Stimulated activated CD4-positive, alpha-beta T cell treated with anti-CD3 and anti-CD28 coated beads, TNF-alpha, amount 100 ng/mL, for 48 hours (primary cell): ENCODE data around the gene LY9.

Experiments
- DNase-seq, 3 donors: peaks; one replicate each; pipeline ENCODE4 v3.0.0-alpha.2; 2020; ENCODE audit warnings: low read depth in 3 of 3

Gene LY9

DNA sequence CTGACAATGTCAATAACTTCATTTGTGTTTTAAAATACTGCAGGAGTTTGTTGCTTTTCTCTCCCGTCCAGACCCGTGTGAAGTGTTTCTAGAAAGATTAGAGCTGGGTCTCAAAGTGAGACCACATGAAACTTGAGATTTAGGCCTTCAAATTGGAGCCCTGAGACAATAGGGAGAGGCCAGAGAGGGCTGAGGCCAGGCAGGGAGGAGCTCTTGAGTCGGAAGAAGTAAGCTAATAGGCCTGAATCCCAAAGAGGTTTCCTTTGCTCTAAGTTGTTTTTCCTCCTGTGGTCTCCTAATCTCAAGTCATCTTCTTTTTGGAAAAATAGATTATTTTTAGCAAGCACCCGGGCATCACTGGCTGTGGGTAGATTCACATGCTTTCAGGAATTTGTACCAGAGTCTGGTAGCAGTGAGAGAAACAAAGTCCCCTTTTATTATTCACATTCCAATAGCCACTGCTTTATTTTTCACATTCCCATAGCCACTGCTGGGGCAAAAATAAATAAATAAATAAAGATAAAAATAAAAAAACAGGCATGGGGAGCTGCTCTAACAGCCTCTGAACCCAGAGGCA lies 41.1 kb downstream of the LY9 start:
- DNase-seq: no peak

DNA sequence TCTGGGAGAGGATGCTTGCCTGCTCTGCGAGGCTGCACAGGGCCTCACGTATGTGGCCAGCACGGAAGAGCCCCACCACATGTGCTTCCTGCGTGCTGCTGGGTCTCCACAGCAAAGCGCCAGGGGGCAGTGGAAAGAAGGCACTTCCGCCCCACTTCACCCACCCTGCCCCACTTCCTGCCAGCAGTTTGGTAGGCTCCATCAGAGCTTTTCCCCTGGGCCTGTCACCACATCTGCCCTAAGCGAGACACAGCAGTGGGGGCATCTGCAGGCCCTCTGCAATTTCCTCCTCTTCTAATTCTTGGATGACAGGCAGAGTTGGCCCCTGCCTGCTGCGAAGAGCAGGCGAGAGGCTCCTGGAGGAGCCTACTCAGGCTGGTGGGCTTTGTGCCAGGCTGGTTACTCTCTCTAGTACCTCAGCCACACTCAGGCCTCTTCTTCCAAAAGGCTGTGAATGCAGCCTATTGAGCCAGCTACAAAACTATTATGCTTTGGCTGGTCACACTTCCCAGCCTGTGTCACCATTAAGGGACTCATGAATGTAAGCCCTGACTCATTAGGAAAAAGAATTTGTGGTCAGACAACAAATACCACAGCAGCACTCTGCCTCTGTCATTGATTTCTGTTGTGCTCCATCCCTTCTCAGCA lies 41.7 kb downstream of the LY9 start:
- peak; percentile 36 to 69 (median 63) for DNase-seq

DNA sequence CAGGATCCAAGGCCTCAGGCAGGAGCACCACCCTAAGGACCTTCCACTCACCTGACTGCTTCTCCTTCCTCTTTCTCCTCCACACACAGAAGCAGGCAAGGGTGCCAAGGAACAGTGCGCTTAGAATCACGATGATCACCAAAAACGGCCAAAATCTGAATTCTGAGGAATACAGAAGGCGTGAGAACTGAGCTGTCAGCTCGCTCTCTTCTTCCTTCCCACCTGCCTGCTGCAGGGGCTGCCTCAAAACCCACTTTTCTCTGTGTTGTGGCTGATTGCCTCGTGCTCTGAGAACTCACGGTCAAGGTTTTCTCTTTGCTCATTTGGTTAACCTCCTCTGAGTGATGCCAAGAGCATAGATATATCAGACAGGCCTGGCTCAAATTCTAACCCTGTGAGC lies 42.9 kb downstream of the LY9 start:
- DNase-seq: no peak

DNA sequence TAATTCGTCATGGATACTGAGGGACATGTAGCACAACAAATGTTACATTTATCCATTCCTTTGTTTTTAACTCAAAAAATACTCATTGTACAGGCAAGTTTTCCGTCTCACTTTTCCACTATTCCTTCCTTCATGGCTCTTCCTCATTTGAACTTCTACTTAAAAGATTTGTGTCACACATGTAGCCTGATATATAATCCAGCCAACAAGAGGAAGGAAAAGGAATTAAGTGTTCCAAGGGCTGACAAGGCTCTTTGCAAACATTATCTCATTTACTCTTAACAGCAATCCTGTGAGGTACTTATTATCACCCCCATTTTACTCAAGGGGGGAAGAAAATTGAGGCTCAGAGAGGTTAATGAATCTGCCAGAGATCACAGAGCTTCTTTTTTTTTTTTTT lies 43.8 kb downstream of the LY9 start:
- no peak for DNase-seq

DNA sequence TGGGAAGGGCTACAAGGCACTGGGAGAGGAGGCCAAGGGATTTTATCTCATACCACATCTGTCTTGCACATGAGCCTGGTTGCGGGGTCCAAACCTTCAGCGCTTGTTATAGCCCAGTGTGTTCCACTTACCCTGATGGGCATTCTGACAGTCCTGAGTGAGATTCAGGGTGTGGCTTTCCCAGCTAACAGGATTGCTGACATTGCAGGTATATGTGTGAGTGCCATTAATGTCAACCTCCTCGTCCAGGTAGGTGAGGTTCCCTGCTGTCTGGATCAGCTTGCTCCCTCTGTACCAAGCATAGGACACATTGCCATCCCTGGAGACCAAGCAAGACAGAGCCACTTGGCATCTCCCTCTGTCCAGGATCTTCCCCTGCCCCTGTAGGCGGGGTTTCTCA lies 45.1 kb downstream of the LY9 start:
- DNase-seq: no peak

DNA sequence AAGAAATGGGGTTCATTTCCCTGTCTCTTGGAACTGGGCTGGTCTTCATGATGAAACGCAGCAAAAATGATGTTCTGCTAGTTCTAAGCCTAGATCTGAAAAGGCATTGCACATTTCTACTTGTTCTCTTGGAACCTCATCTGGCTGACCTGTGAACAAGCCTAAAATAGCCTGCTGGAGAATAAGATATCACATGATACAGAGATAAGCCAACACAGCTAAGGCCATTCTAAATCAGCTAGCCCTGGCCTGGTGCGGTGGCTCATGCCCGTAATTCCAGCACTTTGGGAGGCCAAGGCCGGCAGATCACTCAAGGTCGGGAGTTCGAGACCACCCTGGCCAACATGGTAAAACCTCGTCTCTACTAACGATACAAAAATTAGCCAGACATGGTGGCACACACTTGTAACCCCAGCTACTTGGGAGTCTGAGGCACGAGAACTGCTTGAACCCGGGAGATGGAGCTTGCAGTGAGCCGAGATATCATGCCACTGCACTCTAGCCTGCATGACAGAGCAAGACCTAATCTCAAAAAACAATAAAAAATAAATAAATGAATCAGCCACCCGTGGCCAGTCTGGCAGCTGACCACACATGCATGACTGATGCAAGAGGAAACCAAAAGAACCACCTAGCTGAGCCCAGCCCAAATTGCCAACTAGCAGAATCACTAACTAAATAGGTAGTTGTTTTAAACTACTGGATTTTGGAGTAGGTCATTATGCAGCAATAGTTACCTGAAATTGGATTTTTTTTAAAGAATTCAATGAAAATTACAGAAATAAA lies 48.7 kb downstream of the LY9 start:
- no peak for DNase-seq

DNA sequence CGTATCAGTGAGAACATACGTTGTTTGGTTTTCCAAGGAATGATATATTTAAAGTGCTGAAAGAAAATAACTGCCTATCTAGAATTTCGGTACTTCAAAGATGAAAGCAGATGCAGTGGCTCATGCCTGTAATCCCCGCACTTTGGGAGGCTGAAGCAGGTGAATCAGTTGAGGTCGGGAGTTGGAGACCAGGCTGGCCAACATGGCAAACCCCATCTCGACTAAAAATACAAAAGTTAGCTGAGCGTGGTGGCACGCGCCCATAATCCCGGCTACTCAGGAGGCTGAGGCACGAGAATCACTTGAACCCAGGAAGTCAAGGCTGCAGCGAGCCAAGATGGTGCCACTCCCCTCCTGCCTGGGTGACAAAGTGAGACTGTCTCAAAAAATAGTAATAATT lies 50.3 kb downstream of the LY9 start:
- DNase-seq: no peak

DNA sequence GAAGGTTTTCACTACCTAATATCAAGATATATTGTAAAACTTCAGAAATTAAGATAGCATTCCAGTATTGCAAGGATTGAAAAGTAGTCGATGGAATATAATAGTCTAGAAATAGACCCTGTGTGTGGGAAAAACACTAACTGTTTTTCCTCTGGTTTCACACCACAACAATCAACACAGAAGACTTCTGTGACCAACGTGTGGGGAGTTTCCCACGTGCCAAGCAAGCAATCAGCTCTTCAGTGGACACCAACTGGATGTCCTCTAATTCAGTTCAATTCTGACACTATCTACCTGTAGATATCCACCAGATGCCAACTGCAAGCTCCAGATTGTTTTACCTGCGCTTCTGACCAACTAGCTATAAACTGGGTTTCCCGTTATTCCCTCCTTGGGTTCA lies 54.6 kb downstream of the LY9 start:
- no peak for DNase-seq

DNA sequence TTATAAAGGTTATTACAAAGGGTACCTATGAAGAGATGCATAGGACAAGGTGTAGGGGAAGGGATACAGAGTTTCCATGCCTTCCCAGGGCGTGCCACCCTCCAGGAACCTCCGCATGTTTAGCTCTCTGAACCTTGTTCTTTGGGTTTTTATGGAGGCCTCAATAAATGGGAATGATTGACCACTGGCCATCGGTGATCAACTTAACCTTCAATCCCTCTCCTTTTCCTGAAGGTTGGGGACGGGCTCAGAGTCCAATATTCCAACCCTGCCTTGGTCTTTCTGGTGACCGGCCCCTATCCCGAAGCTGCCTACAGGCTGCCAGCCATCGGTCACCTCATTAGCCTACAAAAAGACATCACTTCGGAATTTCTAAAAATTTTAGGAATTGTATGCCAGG lies 55.0 kb downstream of the LY9 start:
- no peak for DNase-seq

DNA sequence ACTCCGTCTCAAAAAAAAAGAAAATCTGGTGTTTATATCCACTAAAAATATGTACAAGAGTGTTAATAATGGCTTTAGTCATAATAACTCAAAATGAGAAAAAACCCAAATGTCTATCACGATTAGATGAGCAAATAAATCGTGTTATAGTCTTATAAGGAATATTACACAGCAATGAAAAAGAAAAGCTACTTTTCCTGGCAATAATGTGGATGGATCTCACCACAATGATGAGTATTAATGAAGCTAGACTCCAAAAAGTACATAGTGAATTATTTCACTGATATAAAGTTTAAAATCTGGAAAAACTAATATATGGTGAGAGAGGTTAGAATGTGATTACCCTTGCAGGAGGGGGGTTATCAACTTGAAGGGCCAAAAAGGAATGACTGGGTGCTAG lies 57.0 kb downstream of the LY9 start:
- no peak for DNase-seq

DNA sequence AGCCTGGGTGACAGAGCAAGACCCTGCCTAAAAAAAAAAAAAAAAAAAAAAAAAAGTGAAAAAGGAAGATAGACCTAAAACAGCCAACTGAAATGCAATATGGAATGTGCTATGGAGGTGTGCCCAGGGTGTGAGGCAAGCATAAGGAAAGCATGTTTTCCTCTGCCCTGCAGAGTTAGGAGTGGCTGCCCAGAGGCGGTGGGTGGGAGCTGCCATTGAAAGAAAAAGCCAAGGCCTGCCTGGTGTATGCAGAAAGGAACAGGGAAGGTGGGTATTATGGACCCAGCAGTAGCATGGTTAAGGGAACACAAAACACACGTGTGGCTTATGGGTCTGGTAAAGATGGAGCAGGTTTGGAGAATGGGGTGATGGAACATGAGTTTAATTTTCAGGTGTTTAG lies 57.8 kb downstream of the LY9 start:
- no peak for DNase-seq

DNA sequence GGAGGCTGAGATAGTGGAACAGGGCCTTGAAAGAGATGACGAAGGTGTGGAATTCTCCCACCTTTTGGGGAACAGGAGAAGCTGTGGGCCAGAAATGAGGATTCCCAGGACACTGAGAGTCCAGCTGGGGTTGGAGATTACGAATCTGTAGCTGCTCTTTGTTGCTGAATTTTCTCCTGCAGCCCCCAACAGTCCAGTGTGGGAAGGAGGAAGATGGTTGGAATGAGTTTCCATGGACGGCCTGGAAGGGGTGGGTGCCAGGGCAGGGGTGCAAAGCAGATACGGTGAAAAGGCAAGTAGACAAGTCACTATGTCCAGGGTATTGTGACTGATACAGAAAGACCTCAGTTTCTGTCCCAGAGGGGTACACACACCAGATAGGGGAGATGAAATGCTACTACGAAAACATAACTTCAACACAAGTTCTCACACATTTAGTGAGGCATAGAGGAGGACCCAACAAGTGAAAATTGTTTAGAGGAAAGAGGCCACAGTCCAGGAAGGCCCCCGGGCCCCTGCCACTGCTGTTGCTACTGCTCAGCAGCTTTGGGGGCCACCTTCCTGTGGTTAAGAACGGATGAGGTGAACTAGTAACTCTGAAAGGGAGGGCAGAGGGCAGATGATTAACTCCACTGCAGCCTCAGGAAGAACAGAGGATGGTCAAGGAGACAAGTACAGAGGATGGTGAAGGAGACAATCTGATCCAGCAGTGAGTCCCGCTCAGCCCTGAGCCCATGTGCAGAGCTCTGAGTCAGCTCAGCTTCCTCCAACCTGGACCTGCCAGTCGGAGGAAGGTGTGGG lies 59.4 kb downstream of the LY9 start:
- no peak for DNase-seq

DNA sequence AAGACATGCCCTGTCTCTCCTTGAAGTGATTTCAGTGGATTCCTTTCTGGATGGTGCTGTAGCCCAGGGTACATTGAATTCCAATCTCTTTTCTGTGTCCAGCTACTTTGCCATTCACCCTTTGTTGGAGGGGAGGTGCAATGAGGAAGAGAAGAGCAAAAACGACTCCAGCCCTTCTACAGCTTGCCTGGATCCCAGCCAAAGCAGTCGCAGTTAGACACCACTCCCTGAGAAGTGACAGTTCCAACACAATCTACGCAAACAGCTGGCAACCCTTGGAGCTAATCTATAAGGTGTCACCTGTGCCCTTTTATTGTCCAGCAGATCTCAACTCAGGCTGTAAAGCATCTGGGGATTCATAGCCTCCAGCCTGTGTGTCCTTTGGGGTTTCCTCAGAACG lies 62.1 kb downstream of the LY9 start:
- no peak for DNase-seq

DNA sequence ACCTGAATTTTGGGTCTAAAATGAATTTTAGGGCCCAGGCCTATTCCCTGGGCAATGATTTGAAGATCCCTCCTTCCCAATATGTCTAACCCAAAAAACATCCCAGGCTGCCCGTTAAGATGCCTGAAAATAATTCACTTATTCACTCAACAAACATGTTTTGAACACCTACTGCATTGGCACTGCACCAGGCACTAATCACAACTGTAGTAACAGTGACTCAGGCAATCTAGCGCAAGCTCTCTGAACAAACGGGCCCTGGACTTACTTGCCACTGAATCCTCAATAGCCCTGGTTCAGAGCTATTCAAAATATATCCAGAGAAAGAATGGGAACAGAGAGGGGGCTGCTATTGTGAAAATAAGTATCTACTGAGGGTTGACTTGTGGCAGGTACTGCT lies 62.5 kb downstream of the LY9 start:
- DNase-seq: no peak

DNA sequence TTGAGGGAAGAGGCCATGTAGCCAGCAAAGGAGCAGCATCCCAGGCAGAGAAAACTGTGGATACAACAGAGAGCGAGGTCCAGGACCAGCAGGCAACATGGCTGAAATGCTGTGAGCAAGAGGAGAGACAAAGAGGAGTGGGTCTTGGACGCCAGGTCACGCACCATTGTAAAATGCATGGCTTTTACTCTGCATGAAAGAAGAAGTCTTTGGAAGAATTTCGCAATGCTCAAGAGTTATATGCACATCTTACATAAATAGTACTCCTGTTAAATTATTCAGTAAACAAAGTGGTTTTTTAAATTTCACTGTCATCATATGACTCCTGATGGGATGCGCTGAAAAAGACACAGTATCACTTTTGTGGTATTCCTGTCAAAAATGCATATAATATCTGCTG lies 63.2 kb downstream of the LY9 start:
- no peak for DNase-seq

DNA sequence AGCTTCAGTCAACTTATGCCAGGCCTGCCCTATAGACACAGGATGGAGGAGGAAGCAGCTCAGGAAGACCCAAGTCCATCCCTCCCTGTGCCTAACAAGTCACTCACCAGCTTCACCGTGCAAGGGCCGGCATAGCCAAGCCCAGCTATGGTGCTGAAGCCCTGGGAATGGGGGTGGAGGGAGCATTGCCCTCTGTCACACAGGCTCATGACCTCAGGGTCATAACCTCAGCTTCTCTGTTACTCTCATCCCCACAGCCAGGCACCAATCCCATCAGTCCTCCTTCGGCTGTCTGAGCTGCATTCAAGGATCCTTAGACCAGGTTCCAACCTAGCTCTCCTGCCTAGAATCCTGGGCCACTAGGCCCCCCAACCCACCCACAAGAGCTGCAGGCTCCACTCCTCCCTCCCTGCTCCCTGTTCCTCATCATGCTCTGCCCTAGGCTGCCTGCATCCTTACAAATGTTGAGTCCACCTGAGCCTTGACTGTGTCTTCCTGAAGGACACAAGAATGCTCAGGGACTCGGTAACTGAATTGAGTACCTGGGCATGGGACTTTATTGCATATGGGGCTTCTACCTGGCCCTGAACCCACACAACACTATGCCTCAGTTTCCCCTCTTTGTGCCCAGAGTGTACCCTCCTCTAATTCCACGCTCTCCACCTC lies 65.0 kb downstream of the LY9 start:
- no peak for DNase-seq

DNA sequence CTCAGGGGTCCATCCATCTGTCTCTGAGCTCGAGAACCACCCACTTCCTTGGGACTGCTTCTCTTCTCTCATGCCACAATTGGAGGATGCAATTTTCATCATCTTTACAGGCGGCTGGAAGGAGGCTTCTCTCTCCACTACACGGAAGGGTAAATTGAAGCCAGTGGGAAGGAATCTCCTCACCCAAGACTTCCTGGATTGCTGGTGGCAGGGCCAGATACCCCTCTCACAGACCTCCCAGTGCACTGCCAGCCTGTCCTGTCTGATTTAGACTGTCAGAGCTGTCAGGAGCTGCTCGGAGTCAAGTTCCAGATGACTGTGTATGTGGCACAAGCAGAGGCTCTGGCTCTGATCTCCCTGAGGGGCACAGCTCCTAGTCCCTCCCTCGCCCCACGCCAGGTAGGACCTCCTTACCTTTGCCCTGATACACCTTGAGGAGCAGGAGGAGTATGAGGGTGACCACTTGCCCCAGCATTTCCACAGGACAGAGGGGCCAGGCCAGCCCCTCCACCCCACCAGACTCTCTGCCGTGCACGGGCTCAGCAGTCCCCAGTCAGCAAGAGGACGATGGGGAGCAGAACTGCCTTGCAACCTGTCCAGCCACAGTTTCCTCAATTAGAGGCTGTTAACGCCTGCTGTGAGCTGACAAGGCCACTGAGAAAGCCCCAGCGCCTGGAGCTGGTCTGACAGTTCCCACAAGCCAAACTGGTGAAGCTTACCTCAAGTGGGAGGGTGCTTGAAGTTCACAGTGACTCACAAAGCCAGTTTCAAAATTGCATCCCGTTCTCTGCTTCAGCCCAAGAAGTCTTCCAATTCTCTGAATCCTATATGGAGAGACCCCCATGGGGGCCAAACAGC lies 66.5 kb downstream of the LY9 start, which contains the start of gene CD244:
TSS of gene CD244 (minus strand) at position 685 of the 858 bp plus-strand sequence. CDS start at position 475, 210 bp downstream.
- peak; percentile 32 to 40 (median 35) for DNase-seq

DNA sequence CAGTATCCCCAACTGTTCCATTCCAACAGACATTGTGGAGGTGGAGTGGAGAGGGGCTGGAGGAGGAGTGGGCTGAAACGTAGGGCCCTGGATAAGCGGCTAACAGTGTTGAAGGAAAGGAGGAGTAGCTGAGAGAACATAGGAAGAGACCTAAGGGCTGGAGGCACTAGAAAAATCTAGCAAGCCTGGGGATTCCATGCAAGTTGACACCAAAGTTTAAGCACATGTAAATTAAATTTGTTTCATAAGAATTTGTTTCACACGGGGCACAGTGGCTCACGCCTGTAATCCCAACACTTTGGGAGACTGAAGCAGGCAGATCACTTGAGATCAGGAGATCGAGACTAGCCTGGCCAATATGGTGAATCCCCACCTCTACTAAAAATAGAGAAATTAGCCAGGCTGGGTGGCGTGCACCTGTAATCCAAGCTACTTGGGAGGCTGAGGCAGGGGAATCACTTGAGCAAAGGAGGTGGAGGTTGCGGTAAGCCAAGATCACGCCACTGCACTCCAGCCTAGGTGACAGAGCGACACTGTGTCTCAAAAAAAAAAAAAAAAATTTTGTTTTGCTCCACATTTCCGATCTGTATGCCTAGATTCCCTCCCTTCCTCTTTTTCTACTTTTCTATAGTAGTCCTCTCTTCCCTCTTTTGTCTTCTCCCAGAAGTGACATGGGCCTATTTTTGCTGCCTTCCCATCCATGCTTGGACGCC lies 67.2 kb downstream of the LY9 start:
- DNase-seq: no peak

DNA sequence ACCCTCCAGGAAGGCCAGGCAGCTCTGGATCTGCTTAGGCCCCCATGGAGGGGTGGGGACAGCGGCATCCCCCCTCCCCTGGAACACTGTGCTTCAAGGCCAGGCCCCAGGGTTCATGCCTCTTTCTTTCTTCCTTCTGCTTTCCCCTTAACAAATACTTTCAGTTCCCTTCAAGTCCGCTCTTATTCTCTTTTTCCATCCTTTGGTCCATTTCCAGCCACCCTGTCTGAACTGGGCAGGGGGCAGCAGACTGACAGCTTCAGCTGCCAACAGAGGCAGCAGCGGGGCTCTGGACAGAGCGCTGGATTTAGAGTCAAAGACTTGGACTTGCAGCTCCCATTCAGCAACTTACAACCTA lies 67.8 kb downstream of the LY9 start:
- DNase-seq: no peak

DNA sequence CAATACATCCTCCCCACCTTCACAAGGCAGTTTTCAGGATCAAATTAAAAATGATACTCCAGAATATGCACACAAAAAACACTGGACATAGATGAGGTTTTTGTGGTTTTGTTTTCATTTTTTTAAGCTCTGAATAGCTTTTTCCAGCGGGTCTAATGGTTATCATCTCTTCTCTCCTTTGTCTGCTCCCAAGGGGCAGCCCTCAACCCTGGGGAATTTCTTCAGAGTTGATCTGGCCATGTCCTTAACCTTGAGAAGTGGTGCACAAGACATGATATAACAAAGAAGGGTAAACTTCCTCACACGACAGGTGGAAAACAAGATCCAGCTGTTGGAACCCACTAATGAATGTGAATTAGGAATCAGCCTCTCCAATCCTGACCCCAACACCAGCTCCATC lies 68.2 kb downstream of the LY9 start:
- DNase-seq: no peak
